ENCODE measurements around the gene ZNF200.

GRCh38 chr16:3243882-3244281 is 8.9 kb upstream of the ZNF200 start:
- TF ChIP-seq POLR2A (IDR thresholded peaks at IDR 0.05): no peak
- TF ChIP-seq CTCF (IDR thresholded peaks at IDR 0.05 in 4 of 5, conservative IDR thresholded peaks at IDR 0.05 in 1 of 5): no peak
